DMS153 treated with DMSO at 0.1 percent for 48 hours (cell line): ENCODE data around the gene FAM43A.

Experiments used
- DNase-seq: peaks from one replicate; lab custom pipeline; 2025; ENCODE audit not compliant: unreplicated experiment; lab: John Stamatoyannopoulos, UW

Gene FAM43A

GRCh38 chr3:194707147-194707540 is 21.5 kb downstream of the FAM43A start:
- no peak for DNase-seq

DNA sequence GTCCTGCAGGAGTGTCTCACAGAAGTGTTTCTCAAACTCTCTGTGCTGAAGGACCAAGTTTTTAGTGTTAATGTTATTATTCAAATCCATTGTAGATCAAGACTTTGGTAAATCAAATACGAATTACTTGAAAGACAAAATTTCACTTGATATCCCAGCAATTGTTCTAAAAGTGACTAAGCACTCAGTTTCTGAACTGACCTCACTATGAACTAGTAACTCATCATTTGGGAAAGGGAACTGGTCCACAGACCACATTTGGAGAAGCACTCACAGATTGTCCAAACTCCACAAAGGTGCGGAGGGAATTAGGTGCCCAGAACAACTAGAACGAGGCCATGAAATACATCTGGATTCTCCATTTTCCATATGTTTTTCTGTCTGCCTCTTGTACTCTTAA is 25.6 kb downstream of the FAM43A start:
- DNase-seq: no peak

DNA sequence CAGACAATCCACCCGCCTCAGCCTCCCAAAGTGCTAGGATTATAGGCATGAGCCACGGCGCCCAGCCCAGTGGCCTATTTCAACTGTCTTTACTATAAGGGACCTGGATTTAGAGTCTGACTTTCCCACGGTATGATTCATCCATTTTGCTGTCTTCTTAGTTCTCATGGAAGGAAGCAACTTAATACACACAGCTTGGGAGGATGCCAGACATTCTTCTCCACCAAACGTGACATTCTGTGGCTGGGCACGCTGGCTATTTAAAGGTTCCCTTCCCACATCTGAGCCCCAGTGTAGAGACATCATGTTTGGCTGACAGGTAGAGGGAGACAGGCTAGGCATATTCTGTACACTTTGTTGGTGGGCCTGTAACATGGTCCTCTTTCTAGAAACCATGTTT is 26.2 kb downstream of the FAM43A start:
- no peak for DNase-seq

GRCh38 chr3:194713299-194714136 is 27.8 kb downstream of the FAM43A start:
- no peak for DNase-seq

DNA sequence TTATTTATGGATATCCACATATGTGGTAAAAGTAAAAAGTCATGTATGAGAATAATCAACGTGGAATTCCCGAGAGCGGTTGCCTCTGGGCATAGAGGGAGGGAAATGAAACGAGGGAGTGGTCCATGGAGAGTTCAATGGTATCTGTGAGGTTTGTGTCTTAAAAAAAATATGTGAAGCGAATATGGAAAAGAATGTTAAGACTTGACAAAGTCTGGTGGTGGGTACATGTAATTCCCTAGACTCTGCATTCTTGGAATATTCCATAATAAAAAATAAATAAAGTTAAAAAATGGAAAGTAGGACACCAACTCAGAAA is 28.4 kb downstream of the FAM43A start:
- DNase-seq: no peak

GRCh38 chr3:194714564-194714963 is 28.9 kb downstream of the FAM43A start:
- DNase-seq: no peak

DNA sequence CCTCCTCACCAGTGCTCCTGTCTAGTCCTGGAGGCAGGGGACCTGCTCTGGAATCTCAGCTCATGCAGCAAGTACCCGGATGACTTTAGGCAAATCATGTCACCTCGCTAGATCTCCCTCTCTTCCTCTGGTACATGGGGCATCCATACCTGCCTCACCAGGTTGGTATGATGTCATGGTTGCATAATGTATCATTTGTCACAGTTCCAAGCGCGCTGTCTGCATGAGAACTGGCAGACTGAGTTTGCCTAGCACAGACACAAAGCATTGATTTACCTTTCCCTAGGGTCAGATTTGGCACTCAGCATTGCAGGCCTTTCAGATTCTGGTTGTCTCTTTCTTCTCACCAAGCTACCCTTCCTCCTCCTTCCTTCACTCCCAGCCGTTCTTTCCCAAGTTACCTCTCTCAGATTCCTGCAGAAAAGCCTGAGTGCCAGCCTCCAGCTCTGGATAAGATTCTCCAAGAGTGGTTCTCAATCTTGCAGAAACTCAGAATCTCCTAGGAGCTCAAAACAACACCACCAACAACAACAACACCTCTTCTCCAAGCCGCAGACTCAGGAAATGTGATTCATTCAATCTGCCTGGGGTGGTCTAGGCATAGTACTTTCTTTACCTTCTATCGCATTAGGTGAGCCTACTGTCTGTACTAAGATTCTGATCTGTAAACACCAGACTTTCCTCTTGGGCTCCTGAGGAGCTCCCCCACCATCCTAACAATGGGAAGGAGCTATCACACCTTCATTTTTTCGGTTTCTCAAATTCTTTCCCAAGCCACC is 29.5 kb downstream of the FAM43A start:
- peak; percentile 86 for DNase-seq

- DNase-seq: no peak
Observed at GRCh38 chr3:194718079-194718478, 32.4 kb downstream of the FAM43A start.

GRCh38 chr3:194720048-194720447 is 34.4 kb downstream of the FAM43A start:
- no peak for DNase-seq

DNA sequence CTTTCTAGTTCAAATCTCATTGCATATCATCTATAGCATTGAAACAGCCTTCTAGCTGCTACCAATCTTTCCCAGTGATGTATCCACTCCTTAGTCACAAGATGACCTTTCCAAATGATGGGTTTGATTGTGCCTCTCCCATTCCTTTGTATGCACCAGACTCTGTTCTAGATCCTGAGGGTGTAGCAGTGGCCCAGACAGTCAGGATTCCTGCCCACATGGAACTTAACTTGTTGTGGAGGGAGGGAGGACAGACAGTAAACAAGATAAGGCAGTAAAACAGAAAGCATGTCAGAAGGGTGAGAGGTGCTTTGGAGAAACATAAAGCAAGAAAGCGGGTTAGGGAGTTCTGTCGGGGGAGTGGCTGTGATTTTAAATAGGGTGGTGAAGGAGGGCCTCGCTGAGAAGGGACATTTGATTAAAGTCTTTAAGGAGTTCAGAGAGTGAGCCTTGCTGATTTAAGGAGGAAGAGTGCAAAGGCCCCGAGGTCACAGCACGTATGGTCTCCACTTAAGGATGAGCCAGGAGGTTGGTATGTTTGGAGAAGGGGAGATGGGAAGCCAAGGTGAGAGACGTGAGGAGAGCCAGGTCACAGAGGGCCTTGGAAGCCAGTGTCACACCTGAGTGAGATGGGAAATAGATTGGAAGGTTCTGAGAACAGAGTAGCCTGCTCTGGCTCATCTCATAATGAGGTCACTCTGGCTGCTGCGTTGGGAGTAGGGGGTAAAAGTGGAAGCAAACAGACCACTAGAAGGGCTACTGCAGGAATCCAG is 38.3 kb downstream of the FAM43A start:
- no peak for DNase-seq

GRCh38 chr3:194725346-194725745 is 39.7 kb downstream of the FAM43A start:
- DNase-seq: no peak

DNA sequence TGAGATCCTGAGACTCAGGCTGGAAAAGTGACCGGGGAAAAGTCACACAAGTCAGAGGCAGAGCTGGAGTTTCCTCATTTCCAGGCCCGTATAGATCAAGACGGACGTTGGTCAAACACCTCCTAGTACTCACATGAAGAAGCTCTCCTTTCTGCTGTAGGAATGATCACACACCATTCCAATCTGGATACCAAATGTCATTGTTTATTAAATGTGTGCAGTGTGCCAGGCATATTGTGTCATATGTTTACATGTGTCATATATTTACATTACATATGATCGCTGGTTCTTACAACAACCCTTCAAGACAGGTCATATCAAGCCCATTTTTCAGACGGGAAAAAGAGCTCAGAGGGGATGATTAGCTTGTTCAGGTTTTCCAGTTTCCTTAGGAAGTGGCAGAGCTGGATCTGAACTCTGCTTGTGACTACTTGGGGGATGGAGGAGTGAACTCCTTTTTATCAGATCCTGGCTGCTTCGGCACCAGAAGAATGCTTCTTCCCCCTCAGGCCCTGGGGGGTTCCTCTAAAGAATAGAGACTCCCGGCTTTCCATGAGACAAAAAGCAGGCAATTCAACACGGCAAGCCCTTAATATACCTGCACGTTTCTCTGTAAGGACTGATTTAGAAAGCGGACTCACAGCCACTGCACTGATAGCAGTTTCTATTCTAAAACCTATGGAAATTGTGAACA is 41.9 kb downstream of the FAM43A start:
- DNase-seq: no peak

DNA sequence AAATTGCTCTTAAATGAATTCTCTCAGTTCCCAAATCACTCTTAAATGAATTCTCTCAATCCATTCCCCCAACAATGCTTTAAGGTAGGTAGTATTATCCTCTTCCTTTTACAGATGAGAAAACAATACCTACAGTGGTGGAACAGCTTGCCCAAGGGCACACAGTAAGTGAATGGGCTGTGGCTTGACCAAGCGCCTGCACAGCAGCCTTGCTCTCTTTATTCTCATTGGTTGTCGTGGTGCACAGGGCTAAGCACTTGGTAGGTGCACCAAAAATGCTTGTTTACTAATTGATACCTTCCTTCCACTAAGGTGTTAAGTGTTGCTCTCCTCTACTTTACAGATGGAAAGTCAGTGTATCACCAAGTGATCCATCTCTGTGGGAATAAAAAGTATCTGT is 43.3 kb downstream of the FAM43A start:
- no peak for DNase-seq

- DNase-seq: peak; percentile 79
Observed at GRCh38 chr3:194730365-194730764, 44.7 kb downstream of the FAM43A start.

- no peak for DNase-seq
Observed at GRCh38 chr3:194731506-194732073, 45.9 kb downstream of the FAM43A start.

- no peak for DNase-seq
Observed at GRCh38 chr3:194732617-194733016, 46.9 kb downstream of the FAM43A start.

DNA sequence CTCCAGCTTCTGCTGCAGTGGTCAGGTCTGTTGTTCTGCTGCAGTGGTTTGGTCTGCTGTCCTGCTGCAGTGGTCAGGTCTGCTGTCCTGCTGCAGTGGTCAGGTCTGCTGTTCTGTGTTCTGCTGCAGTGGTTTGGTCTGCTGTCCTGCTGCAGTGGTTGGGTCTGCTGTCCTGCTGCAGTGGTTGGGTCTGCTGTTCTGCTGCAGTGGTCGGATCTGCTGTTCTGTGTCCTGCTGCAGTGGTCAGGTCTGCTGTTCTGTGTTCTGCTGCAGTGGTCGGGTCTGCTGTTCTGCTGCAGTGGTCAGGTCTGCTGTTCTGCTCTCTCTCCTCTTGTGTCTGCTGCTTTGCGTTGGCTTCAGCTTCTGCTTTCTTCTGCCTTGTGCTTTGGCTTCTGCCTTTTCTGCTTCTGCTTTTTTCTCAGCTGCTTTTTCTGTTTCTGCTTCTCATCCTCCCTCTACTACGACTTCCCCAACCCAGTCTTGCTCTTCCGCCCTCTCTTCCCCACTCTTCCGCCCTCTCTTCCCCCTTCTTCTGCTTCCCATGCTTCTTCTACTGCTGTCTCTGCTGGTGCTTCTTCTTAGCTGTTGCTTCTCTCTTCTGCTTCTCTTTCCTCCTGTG is 50.7 kb downstream of the FAM43A start:
- no peak for DNase-seq

DNA sequence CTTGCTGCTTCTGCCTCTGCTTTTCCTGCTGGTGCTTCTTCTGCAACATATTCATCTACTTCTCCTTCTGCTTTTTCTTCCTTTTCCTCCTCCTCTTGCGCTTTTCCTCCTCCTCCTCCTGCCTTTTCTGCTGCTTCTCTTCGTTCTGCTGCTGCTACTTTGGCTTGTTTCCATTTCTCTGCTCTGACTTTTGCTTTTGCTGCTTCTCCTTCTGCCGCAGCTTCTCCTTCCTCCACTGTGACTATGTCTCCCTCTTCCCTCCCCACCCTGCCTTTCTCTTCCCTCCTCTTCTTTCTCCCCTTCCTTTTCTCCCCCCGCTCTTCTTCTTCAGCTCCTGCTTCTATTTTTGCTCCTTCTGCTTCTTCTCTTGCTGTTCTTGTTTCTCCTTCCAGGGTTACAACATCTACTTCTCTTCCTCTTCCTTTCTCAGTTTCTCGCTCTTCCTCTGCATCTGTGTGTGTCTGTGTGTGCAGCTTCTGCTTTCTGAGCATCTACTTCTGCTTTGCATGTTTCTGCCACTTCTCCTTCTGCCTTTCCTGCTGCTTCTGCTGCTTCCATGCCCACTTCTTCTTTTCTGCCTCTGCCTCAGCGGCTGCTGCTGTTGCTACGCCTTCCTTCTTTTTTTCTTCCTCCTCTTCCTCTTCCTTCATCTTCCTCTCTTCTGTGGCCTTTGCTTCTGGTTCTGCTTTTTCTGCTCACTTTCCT is 51.4 kb downstream of the FAM43A start:
- no peak for DNase-seq
